K562 (cell line): Measurements from ENCODE around the gene POLR2A. TPM values are rescaled to one million over a fixed set of nuclear protein-coding genes. Genes with fewer than 3 reads are reported as not detected.

ENCODE experiments used
- DDX20 ChIP-seq: fragments of 450-650 bp; IDR thresholded peaks from 2 replicates; pipeline ENCODE4 v1.6.1; 2016; ENCODE audit warnings: missing genetic modification characterization, low read depth, mild to moderate bottlenecking, missing compliant biosample characterization, moderate library complexity
- GATA2 ChIP-seq: sonication (generic); formaldehyde crosslinking; IDR thresholded peaks from 2 replicates; pipeline ENCODE4 v1.4.0; 2020; ENCODE audit warnings: mild to moderate bottlenecking, missing genetic modification reagents
- NFE2 ChIP-seq: IDR thresholded peaks from 2 replicates; pipeline ENCODE4 v1.6.1; 2014; ENCODE audit warnings: antibody characterized with exemption, low read depth
- NFE2L1 ChIP-seq: fragments of 450-650 bp; IDR thresholded peaks from 2 replicates; pipeline ENCODE4 v1.6.1; 2016; ENCODE audit warnings: missing genetic modification characterization, low read depth, mild to moderate bottlenecking, missing compliant biosample characterization, moderate library complexity, borderline replicate concordance
- PML ChIP-seq: IDR thresholded peaks from 2 replicates; pipeline ENCODE4 v1.6.1; 2012; ENCODE audit warnings: low read length, inconsistent platforms
- PREB ChIP-seq: sonication (generic); formaldehyde crosslinking; IDR thresholded peaks from 2 replicates; pipeline ENCODE4 v1.8.1; 2023; ENCODE audit warnings: mild to moderate bottlenecking, missing genetic modification reagents
- RCOR1 ChIP-seq, 2 experiments: IDR thresholded peaks; 2 replicates each; pipeline ENCODE4 v1.6.1; 2012; ENCODE audit warnings: low read depth in 2 of 2, low read length in 2 of 2, borderline replicate concordance in 1 of 2, improper control_type of control experiment in 1 of 2
- RERE ChIP-seq: sonication (generic); formaldehyde crosslinking; IDR thresholded peaks from 2 replicates; pipeline ENCODE4 v1.8.0; 2023; ENCODE audit warnings: missing genetic modification reagents, mild to moderate bottlenecking, borderline replicate concordance
- RHOXF2B ChIP-seq: fragments of 250-450 bp; sonication (Bioruptor Pico); conservative IDR thresholded peaks from 2 replicates; pipeline ENCODE4 v1.5.1; 2021
- STAG1 ChIP-seq: sonication (generic); formaldehyde crosslinking; IDR thresholded peaks from 2 replicates; pipeline ENCODE4 v1.5.0; 2020; ENCODE audit warnings: missing genetic modification reagents, borderline replicate concordance
- TOE1 ChIP-seq, 2 experiments: fragments of 450-650 bp in 1 of 2; sonication (generic) in 1 of 2; formaldehyde crosslinking in 1 of 2; IDR thresholded peaks; 2 replicates each; pipeline versions ENCODE4 v1.7.1 to v1.8.0; 2016 to 2022; ENCODE audit warnings: borderline replicate concordance in 2 of 2, mild to moderate bottlenecking in 2 of 2, antibody characterized with exemption in 1 of 2, inconsistent platforms in 1 of 2, low read depth in 1 of 2, missing genetic modification reagents in 1 of 2, moderate library complexity in 1 of 2
- TRIM24 ChIP-seq, 2 experiments: fragments of 450-650 bp; IDR thresholded peaks; 2 replicates each; pipeline ENCODE4 v1.6.1; 2016
- ZFX ChIP-seq: sonication (generic); formaldehyde crosslinking; IDR thresholded peaks from 2 replicates; pipeline ENCODE4 v1.8.0; 2022; ENCODE audit warnings: mild to moderate bottlenecking, missing genetic modification reagents, moderate library complexity
- ZKSCAN8 ChIP-seq: fragments of 200-800 bp; sonication (Bioruptor generic); IDR thresholded peaks from 2 replicates; pipeline ENCODE4 v1.6.1; 2016; ENCODE audit warnings: missing genetic modification characterization, missing compliant biosample characterization
- ZMIZ1 ChIP-seq, 2 experiments: fragments of 150-350 bp in 1 of 2; IDR thresholded peaks; 2 replicates each; pipeline ENCODE4 v1.6.1; 2012 to 2016; ENCODE audit warnings: low read depth in 2 of 2, low read length in 2 of 2, mild to moderate bottlenecking in 1 of 2, moderate library complexity in 1 of 2
- ZNF143 ChIP-seq: sonication (generic); formaldehyde crosslinking; IDR thresholded peaks from 2 replicates; pipeline ENCODE4 v1.9.0; 2022; ENCODE audit warnings: mild to moderate bottlenecking, missing genetic modification reagents
- ZNF766 ChIP-seq: fragments of 200-800 bp; sonication (Bioruptor generic); conservative IDR thresholded peaks from 2 replicates; pipeline ENCODE4 v1.6.1; 2016; ENCODE audit warnings: missing genetic modification characterization, missing compliant biosample characterization
- polyA plus RNA-seq, 8 experiments: library from polyadenylated mRNA; depleted of rRNA in 4 of 8; stranded (reverse) in 5 of 8; unstranded in 3 of 8; fragments of >200 nt; fragmentation: Nextera tagmentation in 2 of 8; fragmentation: Illumina TruSeq in 1 of 8; extraction: Ambion mirVana in 2 of 8; extraction: Trizol in 1 of 8; gene quantifications; 2 replicates each; pipeline versions ENCODE4 v1.2.1 to v1.2.3, GENCODE V29; 2011 to 2014; ENCODE audit warnings: inconsistent platforms in 1 of 8, missing spikeins in 1 of 8
- total RNA-seq, 7 experiments: library from RNA; depleted of rRNA in 6 of 7; stranded (reverse); fragments of >200 nt in 6 of 7; fragmentation: Illumina TruSeq in 2 of 7; extraction: Trizol in 2 of 7; gene quantifications; 2 replicates each; pipeline versions ENCODE4 v1.2.1 to v1.2.3, GENCODE V29; 2011 to 2021; ENCODE audit warnings: low replicate concordance in 1 of 7

POLR2A gene
- total and polyA plus RNA-seq, 9 of the 15 experiments (the other 6 are each of a cell fraction or from before 2014, with no cell fraction given), result 1.3 to 109 (median 12.4) TPM

GRCh38 chr17:7475764-7476422 lies 8.3 kb upstream of the POLR2A start (continued):
- TF ChIP-seq TOE1 (IDR thresholded peaks at IDR 0.05; ENCODE audit: borderline replicate concordance) (0 out of 2 replicates have a peak, but pooled peaks have one; percentile 28), TOE1 (CRISPR knock-in tag; IDR thresholded peaks at IDR 0.05; ENCODE audit: borderline replicate concordance, low read depth) (no peak), ZKSCAN8 (CRISPR knock-in tag) (peak; percentile 53; the same call in 1 of the 2 replicates), RHOXF2B (CRISPR knock-in tag) (no peak), PML (0 out of 2 replicates have a peak, but pooled peaks have one; percentile 33), NFE2 (peak; percentile 24; the same call in 1 of the 2 replicates), GATA2 (CRISPR knock-in tag) (peak; percentile 85), DDX20 (tag) (no peak), ZNF143 (CRISPR knock-in tag) (no peak), TRIM24 (IDR thresholded peaks at IDR 0.05) (no peak), ZMIZ1 (IDR thresholded peaks at IDR 0.05; ENCODE audit: low read depth in 2 of 2, low read length in 2 of 2) (no peak), PREB (CRISPR knock-in tag) (no peak), ZNF766 (CRISPR knock-in tag) (0 out of 2 replicates have a peak, but pooled peaks have one; percentile 45), NFE2L1 (tag) (no peak), ZFX (CRISPR knock-in tag) (peak; percentile 79), RERE (CRISPR knock-in tag) (no peak), STAG1 (CRISPR knock-in tag) (no peak), RCOR1 (IDR thresholded peaks at IDR 0.05; ENCODE audit: borderline replicate concordance in 1 of 2, low read depth in 2 of 2, low read length in 2 of 2) (peak in 1 of 2 experiments; percentile 29; a peak in 1 of 4 replicates)
